Measurements from ENCODE around the gene SH3BGR. TPM values are rescaled to one million over a fixed set of nuclear protein-coding genes. Genes with fewer than 3 reads are reported as not detected.

The SH3BGR gene
- total and polyA plus RNA-seq, 12 donors = 87.8 to 243 (median 144) TPM

DNA sequence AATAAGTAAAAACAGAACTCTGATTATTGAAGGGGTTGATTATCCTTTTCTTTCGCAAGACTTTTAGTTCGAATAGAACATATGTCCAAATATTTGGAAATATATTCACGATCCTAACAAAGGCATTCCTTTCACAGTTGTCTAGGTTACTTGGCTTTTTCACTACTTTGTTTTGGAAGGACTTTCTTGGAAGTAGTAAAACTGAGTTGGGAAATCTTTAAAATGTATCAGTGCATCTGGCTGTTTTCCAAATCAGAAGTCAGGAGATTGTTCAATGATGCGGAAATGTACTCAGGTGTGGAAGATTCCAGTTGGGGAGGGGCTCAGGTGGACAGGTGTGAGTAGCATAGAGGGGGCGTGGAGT lies 67.1 kb downstream of the SH3BGR start:
- ATAC-seq (peak in 1 of 8 donors; percentile 43), DNase-seq (no peak)
- no peak for TF ChIP-seq CTCF (IDR thresholded peaks at IDR 0.05)
- peaks cover 0 to under 1% (median 0%) of the 10 kb centered on the region in 11 donors for H3K9me3 ChIP-seq
- peaks cover 0 to 18% (median 0%) of the 10 kb centered on the region in 9 donors for H3K36me3 ChIP-seq
- peaks cover 0 to 22% (median 7%) of the 10 kb centered on the region in 9 donors for H3K4me1 ChIP-seq
- H3K27me3 ChIP-seq = no peaks in the 10 kb centered on the region
- no peak overlapping the region for H3K27ac ChIP-seq
- no peak overlapping the region for H3K4me3 ChIP-seq
- intact Hi-C loops (cut with DNase I) = loop anchor here in 9 of 10 donors (1.0 to 10.0 kb wide), 5 partner anchors 64 to 200 kb away; partner anchors contain the start of gene SH3BGR (in 1 of the 9)
- WGBS, 2 donors = 68 to 70% methylated on average over 5 of the region's 5 CpGs

- Histone ChIP-seq H3K27me3 (no peaks in the 10 kb centered on the region), H3K36me3 (peaks cover 0 to 18% (median 0%) of the 10 kb centered on the region in 9 donors), H3K4me1 (peaks cover 0 to 32% (median 12%) of the 10 kb centered on the region in 9 donors), H3K27ac (peak overlapping the region in 1 of 10 donors; percentile 13), H3K4me3 (no peak overlapping the region), H3K9me3 (peaks cover 0 to 5% (median 0%) of the 10 kb centered on the region in 11 donors)
- ATAC-seq = peak in 6 of 8 donors; percentile 27 to 80 (median 64)
- intact Hi-C loops (cut with DNase I) = loop anchor here in 7 of 10 donors (2.0 to 10.0 kb wide), 6 partner anchors 65 to 199 kb away; partner anchors contain the start of gene SH3BGR (in 1 of the 7)
- no peak for DNase-seq
- WGBS, 2 donors = 76 to 80% methylated on average over 8 of the region's 8 CpGs
- no peak for TF ChIP-seq CTCF (IDR thresholded peaks at IDR 0.05)
Measured at GRCh38 chr21:39519835-39520234, 68.1 kb downstream of the SH3BGR start.

- intact Hi-C loops (cut with DNase I) = loop anchor here in 3 of 10 donors (5.0 to 10.0 kb wide), 3 partner anchors 94 to 189 kb away; no protein-coding TSS in a partner anchor
- TF ChIP-seq CTCF (IDR thresholded peaks at IDR 0.05) = no peak
- Histone ChIP-seq H3K4me3 (no peak overlapping the region), H3K27me3 (no peaks in the 10 kb centered on the region), H3K9me3 (peaks cover 0 to 5% (median 0%) of the 10 kb centered on the region in 11 donors), H3K27ac (peak overlapping the region in 1 of 10 donors; percentile 7), H3K4me1 (peaks cover 3 to 50% (median 21%) of the 10 kb centered on the region in 9 donors), H3K36me3 (no peaks in the 10 kb centered on the region)
- peak in 6 of 8 donors; percentile 19 to 62 (median 56) for ATAC-seq
- peak in 1 of 2 donors; percentile 36 for DNase-seq
Measured at GRCh38 chr21:39523399-39523798, 71.6 kb downstream of the SH3BGR start.

- intact Hi-C loops (cut with DNase I) = loop anchor here in 4 of 10 donors (2.0 to 10.0 kb wide), 4 partner anchors 93 to 193 kb away; no protein-coding TSS in a partner anchor
- no peak for TF ChIP-seq CTCF (IDR thresholded peaks at IDR 0.05)
- peaks cover 0 to 5% (median 0%) of the 10 kb centered on the region in 11 donors for H3K9me3 ChIP-seq
- H3K4me3 ChIP-seq = no peak overlapping the region
- H3K36me3 ChIP-seq = no peaks in the 10 kb centered on the region
- DNase-seq (no peak), ATAC-seq (no peak)
- H3K27me3 ChIP-seq = no peaks in the 10 kb centered on the region
- peaks cover 3 to 46% (median 21%) of the 10 kb centered on the region in 9 donors for H3K4me1 ChIP-seq
- H3K27ac ChIP-seq = no peak overlapping the region
- WGBS, 2 donors = 80 to 93% methylated on average over 1 of the region's 1 CpG
Measured at GRCh38 chr21:39523915-39524314, 72.1 kb downstream of the SH3BGR start.

Data from heart right ventricle (tissue), 16 donors.